Measurements from ENCODE around the gene UNC45A. TPM values are rescaled to one million over a fixed set of nuclear protein-coding genes. Genes with fewer than 3 reads are reported as not detected.

UNC45A gene
- total RNA-seq, 1 donor from 2014 or later = 56.2 TPM

DNA sequence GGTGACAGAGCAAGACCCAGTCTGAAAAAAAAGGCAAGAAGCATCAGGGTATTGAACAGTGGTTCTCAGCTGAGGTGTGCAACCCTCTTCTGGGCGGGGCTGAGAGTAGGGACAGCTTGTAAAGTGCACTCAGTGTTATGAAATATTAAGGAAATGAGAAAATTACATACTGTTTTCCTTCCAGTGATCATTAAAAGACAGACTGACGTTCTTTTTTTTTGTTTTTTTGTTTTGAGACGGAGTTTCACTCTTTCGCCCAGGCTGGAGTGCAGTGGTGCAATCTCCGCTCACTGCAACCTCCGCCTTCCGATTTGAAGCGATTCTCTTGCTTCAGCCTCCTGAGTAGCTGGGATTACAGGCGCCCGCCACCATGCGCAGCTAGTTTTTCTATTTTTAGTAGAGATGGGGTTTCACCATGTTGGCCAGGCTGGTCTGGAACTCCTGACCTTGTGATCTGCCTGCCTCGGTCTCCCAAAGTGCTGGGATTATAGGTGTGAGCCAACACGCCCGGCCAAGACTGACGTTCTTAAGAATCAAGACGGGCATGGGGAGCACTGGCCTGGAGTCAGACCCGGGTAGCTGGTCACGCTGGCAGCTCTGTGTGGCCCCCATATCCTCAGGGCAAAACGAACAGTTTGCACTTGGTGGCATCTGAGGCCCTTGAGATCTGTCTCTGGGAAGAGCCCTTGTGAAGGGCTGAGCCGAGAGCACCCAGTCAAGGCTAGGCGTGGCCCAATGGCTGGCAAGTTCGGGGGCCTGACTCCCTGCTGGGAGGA lies 20.6 kb upstream of the UNC45A start:
- H3K4me1 ChIP-seq (ENCODE audit: insufficient read depth, low read length) = peaks cover 7% of the 10 kb centered on the region
- TF ChIP-seq, protein P1, sequence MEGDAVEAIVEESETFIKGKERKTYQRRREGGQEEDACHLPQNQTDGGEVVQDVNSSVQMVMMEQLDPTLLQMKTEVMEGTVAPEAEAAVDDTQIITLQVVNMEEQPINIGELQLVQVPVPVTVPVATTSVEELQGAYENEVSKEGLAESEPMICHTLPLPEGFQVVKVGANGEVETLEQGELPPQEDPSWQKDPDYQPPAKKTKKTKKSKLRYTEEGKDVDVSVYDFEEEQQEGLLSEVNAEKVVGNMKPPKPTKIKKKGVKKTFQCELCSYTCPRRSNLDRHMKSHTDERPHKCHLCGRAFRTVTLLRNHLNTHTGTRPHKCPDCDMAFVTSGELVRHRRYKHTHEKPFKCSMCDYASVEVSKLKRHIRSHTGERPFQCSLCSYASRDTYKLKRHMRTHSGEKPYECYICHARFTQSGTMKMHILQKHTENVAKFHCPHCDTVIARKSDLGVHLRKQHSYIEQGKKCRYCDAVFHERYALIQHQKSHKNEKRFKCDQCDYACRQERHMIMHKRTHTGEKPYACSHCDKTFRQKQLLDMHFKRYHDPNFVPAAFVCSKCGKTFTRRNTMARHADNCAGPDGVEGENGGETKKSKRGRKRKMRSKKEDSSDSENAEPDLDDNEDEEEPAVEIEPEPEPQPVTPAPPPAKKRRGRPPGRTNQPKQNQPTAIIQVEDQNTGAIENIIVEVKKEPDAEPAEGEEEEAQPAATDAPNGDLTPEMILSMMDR (IDR thresholded peaks at IDR 0.05; ENCODE audit: insufficient read depth, low read depth, low read length) = no peak
- TF ChIP-seq EZH2 (IDR thresholded peaks at IDR 0.05; ENCODE audit: insufficient read depth, low read length) = no peak
- Mint-ChIP-seq H3K4me1 (ENCODE audit: low read depth, unreplicated experiment) (peaks cover 17% of the 10 kb centered on the region), H3K27ac (ENCODE audit: unreplicated experiment) (no peak overlapping the region), H3K27me3 (ENCODE audit: low read depth, unreplicated experiment) (no peaks in the 10 kb centered on the region), H3K36me3 (ENCODE audit: low read depth, unreplicated experiment) (peaks cover 14% of the 10 kb centered on the region), H3K9me3 (ENCODE audit: unreplicated experiment) (no peaks in the 10 kb centered on the region), H3K4me3 (ENCODE audit: unreplicated experiment) (no peak overlapping the region)
- no peak overlapping the region for H3K4me2 ChIP-seq (ENCODE audit: low read length)
- H3K4me3 ChIP-seq (ENCODE audit: insufficient read depth, low read depth, low read length) = no peak overlapping the region
- no peaks in the 10 kb centered on the region for H3K36me3 ChIP-seq (ENCODE audit: insufficient read depth, low read length)
- H3K9ac ChIP-seq (ENCODE audit: low read length) = no peak overlapping the region
- no peak for FAIRE-seq
- DNase-seq (ENCODE audit: low read depth) = no peak
- H2AFZ ChIP-seq (ENCODE audit: low read depth, low read length) = no peak overlapping the region
- H3K27ac ChIP-seq (ENCODE audit: low read depth, low read length) = no peak overlapping the region
- H4K20me1 ChIP-seq (ENCODE audit: insufficient read depth, low read length) = no peaks in the 10 kb centered on the region
- H3K27me3 ChIP-seq (ENCODE audit: insufficient read depth, low read length) = no peaks in the 10 kb centered on the region
- H3K9me3 ChIP-seq (ENCODE audit: insufficient read depth, low read depth, low read length) = no peaks in the 10 kb centered on the region
- no peaks in the 10 kb centered on the region for H3K79me2 ChIP-seq (ENCODE audit: insufficient read depth, low read length)

DNA sequence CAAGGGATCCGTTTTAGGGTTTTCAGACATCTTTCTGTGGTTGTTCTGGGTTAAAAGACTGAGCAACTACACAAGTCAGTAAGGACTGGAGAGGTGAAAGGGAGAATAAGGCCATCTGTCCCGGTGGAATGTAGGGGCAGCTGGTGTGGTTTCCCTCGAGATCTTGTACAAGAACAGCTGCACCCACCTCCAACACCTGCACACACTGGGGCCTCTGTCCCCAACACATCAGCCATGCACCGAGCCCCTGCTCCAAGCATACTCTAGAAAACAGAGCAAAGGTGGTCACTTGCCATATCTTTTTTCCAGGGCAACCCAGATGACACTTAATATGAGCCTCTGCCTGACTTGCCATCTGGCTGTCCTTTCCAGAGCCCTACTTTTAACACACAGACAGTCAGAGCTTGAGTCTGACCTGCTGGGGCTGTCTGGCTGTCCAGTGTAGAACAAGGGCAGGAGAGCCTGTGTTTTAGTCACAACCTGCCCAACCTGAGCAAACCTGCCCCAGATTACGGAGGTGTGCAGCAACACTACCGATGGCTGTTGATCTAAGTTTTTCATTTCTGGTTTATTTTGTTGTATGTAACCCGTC lies 19.8 kb upstream of the UNC45A start:
- Mint-ChIP-seq H3K36me3 (ENCODE audit: low read depth, unreplicated experiment) (peaks cover 20% of the 10 kb centered on the region), H3K4me3 (ENCODE audit: unreplicated experiment) (peak overlapping the region; percentile 60), H3K4me1 (ENCODE audit: low read depth, unreplicated experiment) (peaks cover 17% of the 10 kb centered on the region), H3K27ac (ENCODE audit: unreplicated experiment) (peak overlapping the region; percentile 89), H3K9me3 (ENCODE audit: unreplicated experiment) (no peaks in the 10 kb centered on the region), H3K27me3 (ENCODE audit: low read depth, unreplicated experiment) (peaks cover 2% of the 10 kb centered on the region)
- no peaks in the 10 kb centered on the region for H3K9me3 ChIP-seq (ENCODE audit: insufficient read depth, low read depth, low read length)
- no peak for DNase-seq (ENCODE audit: low read depth)
- H4K20me1 ChIP-seq (ENCODE audit: insufficient read depth, low read length) = no peaks in the 10 kb centered on the region
- peaks cover 7% of the 10 kb centered on the region for H3K4me1 ChIP-seq (ENCODE audit: insufficient read depth, low read length)
- no peak overlapping the region for H3K27ac ChIP-seq (ENCODE audit: low read depth, low read length)
- H3K79me2 ChIP-seq (ENCODE audit: insufficient read depth, low read length) = no peaks in the 10 kb centered on the region
- H3K27me3 ChIP-seq (ENCODE audit: insufficient read depth, low read length) = no peaks in the 10 kb centered on the region
- no peak overlapping the region for H2AFZ ChIP-seq (ENCODE audit: low read depth, low read length)
- no peak overlapping the region for H3K9ac ChIP-seq (ENCODE audit: low read length)
- TF ChIP-seq, protein P1 (IDR thresholded peaks at IDR 0.05; ENCODE audit: insufficient read depth, low read depth, low read length) = no peak
- TF ChIP-seq EZH2 (IDR thresholded peaks at IDR 0.05; ENCODE audit: insufficient read depth, low read length) = no peak
- no peak for FAIRE-seq
- no peak overlapping the region for H3K4me2 ChIP-seq (ENCODE audit: low read length)
- H3K36me3 ChIP-seq (ENCODE audit: insufficient read depth, low read length) = peaks cover 3% of the 10 kb centered on the region
- no peak overlapping the region for H3K4me3 ChIP-seq (ENCODE audit: insufficient read depth, low read depth, low read length)

Data from astrocyte (in vitro differentiated cells and primary cell).